HG02884 (cell line): ENCODE data around the gene PRKAR1B.

Experiments
- ATAC-seq: cut with Tn5 transposase; IDR thresholded peaks from one replicate; pipeline ENCODE4 v1.9.1; 2021; ENCODE audit warnings: mild to moderate bottlenecking, moderate library complexity; ENCODE audit not compliant: unreplicated experiment

PRKAR1B gene

DNA sequence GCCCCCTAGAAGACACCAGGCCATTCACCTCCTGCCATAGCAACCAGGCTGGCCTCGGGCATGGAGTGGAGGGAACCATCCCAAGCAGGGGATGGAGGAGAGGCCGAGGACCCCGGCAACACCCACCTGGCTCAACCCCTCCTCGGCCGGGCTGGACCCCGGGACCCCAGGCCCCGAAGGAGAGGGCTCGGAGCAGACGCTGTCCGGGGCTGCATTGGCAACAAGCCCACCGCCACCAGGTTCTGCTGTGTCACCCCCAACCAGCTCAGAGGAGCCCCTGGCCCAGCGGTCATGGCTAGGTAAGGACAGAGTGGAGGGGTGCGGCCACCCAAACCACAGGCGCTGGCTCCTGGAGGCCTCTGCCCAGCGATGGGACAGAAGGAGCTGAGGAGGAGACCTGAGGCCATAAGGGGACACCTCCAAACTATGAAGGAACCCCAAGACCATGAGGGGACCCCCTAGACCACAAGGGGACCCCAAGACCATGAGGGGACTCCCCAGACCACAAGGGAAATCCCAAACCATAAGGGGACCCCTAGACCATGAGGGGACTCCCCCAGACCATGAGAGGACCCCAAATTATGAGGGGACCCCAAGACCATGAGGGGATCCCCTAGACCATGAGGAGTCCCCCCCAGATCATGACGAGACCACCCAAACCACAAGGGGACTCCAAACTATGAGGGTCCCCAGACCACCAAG, 132.7 kb downstream of the PRKAR1B start:
- no peak for ATAC-seq

DNA sequence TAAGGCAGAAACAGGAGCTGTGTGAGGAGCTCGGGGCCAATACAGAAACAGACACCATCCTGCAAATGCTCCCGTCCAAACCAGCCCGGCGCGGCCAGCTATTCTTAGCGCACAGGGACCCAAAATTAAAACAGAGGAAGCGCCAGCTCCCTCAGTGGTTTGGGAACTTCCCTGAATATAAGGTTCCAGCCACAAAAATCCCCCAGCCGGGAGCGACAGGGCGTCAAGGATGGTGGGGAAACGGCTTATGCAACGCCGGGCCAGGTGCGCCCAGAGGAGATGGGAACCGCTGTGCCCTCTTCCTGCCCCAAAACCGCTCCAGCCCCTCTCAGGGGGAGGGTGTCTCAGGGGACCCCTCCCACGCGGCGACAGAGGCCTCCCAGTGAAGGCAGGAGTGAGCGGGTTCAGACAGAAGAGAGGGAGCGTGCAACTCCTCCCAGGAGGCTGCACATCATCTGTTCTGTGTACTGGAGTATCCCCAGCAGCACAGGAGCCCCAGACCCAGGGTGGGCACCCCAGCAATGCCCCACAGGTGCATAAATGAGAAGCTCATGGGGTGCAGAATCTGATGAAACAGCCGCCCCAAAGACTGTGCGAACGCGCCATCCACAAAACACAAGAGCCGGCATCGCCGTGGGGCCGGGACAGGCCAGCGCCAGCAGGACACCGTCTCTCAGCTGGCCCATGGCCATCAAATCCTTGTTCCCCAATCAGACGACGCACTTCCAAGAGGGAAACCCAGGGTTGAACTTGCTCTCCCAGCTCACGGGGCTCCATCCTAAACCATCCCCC, 133.6 kb downstream of the PRKAR1B start:
- ATAC-seq: no peak

DNA sequence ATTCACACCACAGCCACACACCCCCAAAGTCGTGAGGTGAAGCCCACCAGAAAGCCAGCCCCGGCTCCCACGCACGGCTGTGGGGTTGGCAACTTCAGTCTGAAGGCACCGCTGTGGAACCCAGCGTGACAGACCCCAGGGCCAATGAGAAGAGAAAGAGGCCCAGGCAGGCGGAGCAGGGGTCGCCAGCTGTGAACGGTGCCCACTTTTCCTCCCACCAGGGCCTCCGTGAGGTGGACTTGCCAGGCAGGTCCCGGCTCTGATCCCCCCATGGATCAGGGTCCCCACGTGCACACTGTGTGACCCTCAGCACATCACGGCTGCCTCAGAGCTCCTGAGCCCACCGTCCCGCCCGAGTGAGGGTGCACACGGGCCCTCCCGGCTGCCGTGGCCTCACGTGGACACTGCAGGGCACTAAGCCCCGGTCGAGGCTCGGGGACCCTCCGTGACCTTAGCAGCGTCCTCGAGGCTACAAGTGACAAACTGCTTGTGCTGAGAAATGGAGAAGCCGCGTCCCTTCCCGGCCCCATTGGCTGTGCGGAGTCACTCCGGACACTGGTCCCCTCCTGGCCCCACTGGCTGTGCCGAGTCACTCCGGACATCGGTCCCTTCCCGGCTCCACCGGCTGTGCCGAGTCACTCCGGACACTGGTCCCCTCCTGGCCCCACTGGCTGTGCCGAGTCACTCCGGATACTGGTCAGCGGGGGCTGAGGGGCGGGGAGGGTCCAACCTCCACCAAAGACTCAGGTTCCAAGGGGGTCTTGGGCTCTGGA, 135.0 kb downstream of the PRKAR1B start:
- no peak for ATAC-seq

DNA sequence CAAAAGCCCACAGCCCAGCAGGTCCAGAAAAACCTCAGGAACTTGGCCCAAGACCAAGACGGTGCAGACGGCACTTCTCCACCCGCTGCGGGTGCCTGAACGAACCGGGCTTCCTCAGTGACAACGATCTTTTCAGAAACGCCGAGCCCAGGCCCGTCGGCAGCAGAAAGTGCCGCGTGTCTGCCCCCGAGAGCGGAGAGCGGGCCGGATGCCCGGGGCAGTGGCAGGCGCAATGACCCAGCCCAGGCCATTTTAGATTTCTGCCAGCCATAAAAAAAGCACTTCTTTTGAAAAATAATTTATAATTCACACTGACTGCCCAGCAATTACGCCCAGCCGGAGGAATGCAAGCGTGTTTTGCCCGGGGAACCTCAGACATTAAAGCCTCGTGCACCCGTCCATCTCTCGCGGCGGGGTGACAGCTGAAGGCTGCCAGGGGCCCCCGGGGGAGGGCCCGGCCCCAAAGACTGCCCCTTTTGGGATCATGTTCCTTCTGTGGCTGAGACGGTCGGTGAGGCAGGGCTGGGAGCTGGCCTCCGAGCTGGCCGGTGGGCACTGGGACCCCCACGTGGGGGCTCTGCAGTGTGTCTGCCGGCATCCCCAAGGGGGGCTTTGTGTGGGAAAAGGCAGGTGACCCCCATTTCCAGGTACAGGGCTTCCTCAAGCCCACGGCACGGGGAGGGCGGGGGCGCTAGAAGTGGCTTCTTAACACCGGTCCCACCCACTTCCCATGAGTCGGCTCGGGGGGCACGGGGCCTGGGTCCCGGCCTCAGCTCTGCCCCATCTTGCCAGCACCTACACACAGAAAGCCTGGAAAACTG, 136.1 kb downstream of the PRKAR1B start:
- ATAC-seq: no peak

DNA sequence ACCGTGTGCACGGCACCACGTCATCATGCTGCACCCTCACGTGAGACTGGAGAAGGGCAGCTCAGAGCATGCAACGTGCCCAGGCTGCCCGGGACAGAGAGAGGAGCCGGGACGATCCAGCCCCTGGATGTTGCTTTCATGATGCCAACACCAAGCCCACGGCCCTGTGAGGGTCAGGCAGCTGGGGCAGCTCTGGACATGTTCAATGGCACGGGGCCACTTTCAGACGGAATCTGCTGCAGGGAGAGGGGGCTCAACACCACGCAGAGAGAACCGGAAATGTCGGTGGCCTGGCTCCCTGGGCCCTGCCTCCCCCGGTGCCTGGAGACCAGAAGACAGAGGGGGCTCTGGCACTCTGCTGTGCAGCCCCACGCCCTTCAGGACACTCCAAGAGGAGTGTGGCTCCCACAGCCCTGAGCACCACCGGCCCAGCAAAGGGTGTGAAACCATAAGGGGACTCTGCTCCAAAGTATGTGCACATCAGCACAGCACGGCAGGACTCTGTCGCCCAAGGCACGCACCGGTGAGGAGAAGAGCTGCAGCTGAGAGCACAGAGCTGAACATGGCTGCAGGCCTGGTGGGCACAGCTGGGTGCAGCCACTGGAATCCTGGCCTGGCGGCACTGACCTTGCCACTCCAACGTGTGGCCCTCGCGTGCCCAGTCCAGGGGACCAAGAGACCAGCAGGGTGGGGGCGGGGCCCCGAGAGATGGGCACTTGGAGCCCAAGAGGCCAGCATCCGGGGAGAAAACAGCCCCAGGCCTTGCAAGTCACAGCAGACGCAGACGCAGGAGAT, 137.1 kb downstream of the PRKAR1B start:
- no peak for ATAC-seq

DNA sequence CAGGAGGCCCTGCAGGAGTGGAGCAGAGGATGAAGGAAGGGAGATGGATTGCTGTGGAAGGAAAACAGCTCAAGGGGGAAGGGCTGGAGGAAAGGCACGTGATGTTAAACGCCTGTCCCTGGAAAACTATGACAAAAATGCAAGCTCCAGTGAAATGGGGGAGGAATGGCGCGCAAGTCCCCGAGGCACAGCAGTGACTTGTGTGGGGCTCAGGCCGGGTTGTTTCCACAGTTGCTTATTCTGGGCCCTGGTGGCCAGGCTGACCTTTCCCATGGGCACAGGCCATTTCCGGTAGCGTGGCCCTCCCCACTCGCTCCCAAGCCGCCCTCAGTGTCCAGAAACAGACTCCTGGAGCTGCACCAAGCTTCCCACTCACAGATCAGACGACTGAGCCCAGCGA, 139.3 kb downstream of the PRKAR1B start:
- ATAC-seq: no peak

DNA sequence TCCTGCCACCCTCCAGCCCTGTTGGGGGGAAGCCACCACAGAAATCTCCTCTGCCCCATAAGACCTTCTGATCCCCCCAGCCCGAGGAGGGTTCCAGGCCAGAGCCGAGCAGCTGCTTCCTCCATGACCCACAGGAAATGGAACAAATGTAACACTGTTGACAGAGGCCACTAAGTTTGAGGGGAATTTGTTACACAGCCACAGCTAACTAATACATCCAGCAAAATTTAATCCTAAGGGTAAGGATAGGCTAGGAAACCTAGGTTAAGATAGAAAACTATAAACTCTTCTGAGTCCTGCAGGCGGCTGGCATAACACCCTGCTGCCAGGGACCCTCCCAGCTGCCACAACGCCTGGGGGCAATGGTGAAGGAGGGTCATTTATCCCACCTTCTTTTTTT, 140.6 kb downstream of the PRKAR1B start:
- ATAC-seq: no peak

DNA sequence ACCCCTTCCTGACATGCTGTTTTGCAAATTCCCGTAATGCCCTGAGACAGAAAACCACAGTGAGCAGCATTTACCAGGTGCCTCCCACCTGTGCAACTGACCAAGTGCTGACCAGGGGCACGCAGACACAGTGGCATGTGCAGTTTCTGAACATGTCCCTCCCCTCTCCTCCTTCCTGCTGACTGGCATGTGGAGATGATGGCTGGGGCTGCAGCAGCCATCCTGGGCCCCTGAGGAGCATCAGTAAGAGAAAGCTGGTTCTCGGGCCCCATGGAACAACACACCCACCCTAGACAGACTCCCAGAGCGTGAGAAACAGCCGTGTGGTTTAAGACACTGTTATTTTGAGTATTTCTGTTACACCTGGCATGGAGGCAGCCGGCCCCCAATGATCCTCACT, 141.2 kb downstream of the PRKAR1B start:
- ATAC-seq: no peak

DNA sequence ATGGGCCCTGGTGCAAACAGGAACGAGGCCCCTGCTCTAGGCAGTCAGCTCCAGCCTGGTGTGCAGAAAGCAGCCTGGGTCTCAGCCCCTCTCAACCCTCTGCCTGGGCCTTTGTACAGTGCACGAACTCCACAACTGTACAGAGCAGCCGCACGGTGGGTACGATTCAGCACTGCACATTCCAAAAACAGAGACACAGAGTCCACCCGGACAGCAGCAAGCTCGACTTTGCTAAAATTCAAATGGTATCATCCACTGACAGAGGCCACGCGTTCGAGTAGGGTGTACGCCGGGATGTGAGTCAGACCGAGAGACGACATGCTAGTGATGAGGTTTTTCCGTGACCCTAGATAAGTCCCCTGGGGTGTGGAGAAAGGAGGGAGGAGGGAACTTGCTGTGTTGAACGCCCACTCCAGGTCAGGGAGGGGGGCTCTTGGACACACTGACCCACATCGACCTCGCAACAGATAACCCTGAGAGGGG, 141.8 kb downstream of the PRKAR1B start:
- no peak for ATAC-seq

DNA sequence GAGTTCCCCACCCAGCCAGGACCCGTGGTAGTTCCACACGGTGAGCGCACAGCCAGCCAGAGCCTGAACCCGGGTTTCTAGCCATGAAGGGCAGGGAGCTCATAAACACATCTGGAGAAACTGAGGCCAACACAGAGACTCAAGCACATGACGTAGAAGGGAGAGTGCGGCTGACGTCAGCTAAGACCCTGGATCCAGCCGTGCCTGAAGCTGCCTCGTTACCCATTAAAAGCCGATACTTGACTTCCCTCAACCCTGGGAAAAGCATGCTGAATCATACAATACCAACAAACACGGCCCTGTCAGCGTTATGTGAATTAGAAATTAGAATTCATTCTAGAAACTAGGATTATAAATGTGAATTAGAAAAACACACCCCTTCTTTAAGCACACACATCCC, 142.3 kb downstream of the PRKAR1B start:
- ATAC-seq: no peak

DNA sequence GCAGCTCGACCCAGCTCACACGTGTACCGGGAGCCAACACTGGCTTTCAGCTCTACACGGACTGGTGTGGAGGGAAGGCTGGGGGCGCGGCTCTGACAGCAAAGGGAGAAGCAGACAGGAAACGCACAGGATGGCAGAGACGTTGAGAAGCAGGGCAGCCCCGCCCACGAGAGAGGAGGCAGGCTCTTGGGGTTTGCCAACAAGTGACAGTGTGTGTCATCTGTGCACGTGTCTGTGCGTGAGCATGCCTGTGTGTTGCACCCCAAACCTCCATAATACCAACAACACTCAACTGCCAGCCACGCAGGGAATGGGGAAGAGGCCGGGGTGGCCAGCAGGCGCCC, 143.0 kb downstream of the PRKAR1B start:
- ATAC-seq: no peak

DNA sequence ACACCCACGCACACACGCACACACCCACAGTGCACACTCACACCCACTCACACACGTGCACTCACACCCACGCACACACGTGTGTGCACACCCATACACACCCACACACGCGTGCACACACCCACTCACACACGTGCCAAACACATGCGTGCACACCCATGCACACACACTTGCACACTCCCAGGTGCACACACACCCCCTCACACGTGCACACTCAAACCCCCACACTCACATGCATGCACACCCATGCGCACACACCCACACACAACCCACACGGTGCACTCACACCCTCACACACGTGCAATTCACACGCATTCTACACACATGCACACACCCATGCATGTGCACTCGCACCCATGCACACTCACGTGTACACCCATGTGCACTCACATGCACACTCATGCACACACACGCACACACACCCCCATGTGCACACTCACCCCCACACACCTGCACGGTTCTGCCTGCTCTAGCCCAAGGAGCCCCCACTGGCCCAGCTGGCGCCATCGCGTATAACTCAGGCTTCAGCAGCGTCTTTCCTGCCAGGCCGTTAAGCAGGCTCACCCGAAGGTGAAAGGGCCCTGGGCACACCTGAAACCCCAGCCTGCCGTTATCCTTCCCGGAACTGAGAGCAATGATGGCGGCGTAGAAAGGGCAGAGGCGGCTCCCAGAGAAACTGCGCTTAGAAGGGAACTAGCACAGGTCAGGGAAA, 143.5 kb downstream of the PRKAR1B start:
- ATAC-seq: no peak

DNA sequence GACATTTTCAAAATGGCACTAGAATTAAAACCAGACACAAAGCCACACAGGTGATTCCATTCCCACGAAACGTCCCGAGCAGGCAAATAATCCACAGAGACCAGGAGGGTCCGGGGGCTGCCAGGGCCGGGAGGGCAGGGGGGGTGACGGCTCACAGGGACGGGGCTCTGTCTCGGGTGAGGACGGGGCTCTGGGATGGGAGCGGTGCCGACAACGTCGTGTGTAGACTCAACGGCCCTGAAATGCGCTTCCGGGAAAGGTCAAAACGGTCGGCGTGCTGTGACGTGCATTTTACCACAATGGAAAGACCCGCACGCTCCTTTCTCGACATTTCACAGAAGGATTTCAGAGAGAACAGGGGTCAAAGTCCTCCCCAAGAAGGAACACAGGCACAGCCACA, 144.2 kb downstream of the PRKAR1B start:
- ATAC-seq: no peak

DNA sequence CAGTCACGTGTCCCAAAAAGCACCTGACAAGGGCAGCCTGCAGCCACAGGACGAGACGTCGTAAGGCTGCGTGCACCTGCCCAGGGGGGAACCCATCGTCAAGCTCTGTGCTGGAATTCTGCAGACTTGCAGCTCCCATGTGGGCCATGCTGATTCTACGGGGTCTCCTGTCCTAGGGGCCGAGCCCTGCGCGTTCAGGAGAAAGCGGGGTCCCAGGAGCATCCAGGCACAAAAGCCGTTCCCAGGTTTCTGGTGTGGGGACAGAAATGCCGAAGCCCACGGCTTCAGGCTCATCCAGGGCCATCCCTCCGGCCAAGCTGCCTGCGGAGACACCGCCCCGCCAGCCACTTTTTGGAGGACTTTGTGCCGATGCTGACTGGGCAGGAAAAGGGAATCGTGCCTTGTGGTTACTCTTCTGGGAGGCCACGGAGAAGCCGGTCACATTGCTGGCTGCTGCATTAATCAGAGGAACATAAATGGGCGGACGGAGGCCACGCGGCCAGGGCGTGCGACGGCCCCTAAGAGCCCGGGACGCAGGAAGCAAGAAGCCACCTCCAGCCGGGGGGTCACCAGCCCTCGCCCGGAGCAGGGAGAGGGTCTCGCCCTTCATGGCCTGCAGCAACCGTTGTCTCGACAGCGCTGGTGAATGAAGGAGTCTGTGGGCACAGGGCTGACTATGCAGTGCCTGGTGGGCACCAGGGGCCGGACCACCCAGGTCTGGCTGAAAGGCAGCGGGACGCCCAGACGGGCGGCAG, 144.8 kb downstream of the PRKAR1B start:
- no peak for ATAC-seq

DNA sequence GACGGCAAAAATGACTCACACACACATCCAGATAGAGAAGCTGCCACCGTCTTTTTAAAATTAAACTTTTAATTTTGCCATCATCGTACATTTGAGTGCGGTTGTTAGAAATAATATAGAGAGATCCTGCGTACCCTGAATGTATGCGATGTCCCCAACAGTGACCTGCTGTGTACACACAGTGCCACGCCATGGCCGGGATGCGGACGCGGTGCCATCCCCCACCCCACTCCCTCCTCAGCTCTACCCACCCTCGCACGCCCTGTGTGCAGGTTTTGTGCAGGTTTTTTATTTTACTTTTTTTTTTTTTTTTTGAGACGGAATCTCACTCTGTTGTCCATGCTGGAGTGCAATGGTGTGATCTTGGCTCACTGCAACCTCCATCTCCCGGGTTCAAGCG, 148.7 kb downstream of the PRKAR1B start:
- no peak for ATAC-seq

DNA sequence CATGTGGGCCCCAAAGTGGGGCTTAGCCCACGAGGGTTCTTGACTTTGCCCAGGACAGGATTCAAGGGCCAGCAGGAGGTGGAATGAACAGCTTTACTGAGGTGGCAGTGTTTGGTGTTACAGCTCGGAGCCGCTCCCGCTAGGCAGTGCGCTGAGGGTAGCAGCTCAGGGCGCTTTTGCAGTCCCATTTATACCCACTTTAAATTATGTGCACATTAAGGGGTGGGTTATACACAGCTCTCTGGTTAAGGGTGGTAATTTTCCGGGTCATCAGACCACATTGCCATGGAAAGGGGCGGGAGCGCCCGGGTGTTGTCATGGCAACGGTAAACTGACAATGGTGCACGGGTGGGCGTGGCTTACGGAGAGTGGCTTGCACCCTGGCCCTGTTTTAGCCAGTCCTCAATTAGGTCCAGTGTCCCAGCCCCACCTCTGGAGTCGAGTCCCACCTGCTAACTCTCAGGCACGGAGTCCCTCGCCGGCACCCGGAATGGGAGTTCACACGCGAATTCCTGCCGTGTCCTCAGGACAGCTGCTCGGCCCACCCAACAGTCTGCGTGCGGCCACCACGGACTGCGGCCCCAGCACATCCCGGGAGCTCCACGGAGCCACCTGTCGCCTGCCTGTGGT, 149.2 kb downstream of the PRKAR1B start:
- ATAC-seq: no peak

DNA sequence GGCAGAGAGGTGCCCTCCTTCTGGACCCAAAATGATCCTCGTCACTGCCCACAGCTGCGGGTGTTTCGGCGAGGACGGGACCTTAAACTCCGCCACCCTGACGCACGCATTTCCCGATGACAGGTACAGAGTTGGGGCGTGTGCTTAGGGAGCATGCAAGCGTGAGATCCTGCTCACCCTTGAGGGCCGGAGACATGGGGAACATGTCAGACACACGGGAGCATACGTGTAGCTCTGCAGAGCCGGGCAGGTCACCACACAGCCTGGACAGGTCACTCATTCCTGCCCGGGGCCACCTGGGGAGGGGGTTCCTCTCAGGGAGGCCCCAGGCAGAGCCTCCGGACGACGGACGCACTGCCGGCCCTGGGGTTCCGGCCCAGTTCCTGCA, 149.8 kb downstream of the PRKAR1B start:
- ATAC-seq: no peak

DNA sequence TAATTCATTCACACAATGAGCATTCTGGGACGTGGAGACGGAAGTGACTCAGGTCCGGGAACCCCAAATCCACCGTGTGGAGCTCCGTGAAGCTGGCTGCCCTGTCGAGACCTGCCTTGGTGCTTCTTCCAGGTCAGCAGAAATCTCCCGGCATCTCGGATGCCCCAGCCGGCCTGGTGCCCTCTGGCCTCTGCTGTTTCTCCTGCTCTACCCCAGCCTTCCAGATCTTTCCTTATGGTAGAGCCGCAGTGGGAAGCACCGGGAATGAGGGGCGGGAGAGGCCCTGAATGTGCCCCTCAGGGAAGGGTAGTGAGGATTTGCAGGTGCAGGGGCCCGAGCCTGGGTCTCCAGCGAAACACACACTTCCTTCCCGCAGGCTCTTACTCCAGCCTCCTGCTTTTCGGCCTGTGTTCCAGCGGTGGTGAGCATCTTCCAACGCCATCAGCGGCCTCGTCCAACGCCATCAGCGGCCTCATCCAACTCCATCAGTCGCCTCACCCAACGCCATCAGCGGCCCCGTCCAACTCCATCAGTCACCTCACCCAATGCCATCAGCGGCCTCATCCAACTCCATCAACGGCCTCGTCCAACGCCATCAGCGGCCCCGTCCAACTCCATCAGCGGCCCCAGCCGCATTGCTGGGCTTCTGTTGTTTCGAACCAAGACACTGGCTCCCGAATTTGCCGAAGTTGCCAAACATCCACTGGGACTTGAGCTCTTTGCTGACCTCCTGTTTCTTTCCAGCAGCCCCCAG, 150.4 kb downstream of the PRKAR1B start:
- ATAC-seq: no peak
